Activated CD8-positive, alpha-beta memory T cell treated with anti-CD3 and anti-CD28 coated beads, Interleukin-2, amount 50 U/mL, for 24 hours (primary cell): ENCODE measurements around the gene PRKG1.

ENCODE experiments used
- DNase-seq: peaks from one replicate; pipeline ENCODE4 v3.0.0-alpha.2; 2020; ENCODE audit errors: extremely low read depth

Gene PRKG1

DNA sequence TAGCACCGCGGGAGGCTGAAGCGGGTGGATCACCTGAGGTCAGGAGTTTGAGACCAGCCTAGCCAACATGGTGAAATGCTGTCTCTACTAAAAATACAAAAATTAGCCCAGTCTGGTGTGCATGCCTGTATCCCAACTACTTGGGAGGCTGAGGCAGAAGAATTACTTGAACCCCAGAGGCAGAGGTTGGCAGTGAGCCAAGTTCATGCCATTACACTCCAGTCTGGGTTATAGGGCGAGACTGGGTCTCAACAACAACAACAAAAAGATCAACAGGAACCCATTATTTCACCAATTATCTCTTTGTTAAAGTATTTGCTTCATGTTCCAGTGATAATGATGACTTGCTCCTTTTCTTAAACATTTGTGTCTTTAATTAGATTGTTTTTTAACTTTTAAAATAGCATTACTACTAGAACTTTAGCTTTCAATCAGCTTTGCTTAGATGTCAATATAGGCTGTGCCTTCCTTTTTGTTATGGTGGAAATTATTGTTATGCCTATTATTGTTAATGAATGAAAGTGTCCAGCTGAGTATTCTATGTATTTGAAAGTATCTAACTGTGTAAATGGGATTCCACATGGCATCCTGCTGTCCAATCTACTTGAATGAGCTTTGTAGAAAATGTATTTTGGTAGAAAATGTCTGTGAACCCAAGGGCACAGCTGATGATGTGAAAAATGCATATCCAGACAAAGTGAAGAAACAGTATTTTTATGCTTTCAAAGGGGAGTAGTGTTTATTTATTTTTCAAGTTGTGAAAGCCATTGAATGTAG, 686.8 kb downstream of the PRKG1 start:
- DNase-seq = no peak

DNA sequence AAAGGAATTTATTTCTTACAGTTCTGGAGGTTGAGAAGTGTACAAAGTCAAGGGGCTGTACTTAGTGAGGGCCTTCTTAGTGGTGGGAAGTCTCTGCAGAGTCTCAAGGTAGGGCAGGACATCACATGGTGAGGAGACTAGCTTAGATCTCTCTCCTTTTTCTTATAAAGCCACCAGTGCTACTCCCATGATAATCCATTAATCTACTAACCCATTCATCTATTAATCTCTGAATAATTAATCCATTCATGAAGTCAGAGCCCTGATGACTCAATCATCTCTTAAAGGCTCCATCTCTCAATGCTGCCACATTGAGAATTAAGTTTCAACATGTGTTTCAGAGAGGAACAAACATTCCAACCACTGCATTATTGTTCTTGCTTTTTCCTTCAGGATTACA, 689.5 kb downstream of the PRKG1 start:
- DNase-seq = no peak

DNA sequence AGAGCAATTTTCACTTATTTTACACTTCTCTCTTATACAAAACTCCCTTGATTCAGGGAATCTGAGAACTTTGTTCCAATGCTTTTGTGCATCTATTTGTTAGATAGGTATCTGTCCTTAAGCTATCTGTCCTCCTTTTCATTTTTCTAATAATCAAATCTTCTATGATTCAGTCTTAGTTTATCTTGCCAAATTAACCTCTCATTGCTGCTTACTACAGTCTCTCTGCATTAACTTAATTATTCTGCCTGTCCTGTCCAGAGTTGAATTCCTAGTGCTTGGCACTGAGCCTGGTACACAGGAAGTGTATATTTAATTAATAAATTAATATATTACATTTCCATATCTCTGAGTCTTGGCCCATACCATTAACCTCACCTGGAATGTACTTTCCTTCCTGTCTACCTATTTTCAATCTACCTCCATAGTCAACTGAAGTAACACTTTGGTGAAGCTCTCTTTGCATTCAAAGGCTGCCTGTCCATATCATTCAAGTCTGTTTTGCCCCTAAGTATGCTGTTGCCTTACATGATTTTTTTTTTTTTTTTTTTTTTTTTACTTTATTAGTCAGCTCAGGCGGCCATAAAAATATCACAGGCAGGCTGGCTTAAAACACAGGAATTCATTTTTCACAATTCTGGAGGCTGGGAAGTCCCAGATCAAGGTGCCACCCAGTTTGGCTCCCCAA, 691.1 kb downstream of the PRKG1 start:
- no peak for DNase-seq

DNA sequence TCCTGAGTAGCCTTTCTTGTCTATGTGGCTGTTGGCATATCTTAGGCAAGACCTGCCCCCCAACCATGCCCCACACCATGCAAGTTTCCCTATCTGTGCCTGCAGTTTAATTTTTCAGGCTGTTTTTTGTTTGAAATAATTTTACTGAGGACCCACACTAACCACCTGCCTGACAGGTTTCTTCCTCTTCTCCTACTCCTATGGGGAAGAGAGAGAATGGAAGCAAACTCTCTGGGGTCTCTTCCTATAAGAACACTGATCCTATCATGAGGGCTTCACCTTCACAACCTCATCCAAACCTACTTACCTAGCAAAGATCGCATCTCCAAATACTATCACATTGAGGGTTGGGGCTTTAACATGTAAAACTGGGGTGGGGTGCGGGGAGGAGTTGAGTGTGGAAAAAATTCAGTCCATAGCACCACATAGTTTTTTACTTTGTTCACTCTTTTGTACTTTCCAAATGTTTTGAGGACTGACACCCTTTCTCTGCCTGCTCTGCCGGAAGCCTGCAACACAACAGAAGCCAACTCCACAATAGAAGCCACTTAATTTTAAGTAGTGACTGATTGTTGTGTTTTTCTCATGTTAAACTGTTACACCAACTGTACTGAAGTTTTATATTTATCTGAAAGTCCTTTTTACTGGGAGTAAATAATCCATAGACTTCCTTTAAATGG, 692.3 kb downstream of the PRKG1 start:
- no peak for DNase-seq

DNA sequence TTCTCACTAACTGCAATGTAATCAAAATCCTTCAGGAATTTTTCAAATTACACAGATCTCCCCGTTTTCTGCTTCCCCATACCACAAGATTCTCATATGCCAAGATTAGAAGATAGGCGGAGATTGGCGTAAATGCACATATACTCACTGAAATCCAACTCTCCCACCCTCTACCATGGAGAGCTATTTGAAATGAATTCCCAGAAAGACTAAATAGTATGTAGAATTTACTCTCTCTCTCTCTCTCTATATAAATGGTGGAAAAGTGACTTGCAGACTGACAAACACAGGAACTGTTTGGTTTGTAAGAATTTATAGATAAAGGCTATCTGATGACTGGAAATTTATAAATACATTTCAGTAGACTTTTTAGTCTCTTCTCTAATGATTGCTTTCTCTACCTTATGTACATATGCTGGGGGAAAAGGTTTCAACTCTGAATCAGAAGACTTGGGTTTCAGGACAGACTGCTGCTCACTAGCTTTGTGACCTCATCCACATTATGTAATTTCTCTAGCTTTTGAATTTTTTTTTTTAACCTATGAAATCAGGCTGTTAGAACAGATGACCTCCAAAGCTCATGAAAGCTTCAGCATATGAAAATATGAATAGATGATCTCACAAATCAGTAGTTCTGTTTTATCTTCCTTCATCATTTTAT, 692.9 kb downstream of the PRKG1 start:
- no peak for DNase-seq

DNA sequence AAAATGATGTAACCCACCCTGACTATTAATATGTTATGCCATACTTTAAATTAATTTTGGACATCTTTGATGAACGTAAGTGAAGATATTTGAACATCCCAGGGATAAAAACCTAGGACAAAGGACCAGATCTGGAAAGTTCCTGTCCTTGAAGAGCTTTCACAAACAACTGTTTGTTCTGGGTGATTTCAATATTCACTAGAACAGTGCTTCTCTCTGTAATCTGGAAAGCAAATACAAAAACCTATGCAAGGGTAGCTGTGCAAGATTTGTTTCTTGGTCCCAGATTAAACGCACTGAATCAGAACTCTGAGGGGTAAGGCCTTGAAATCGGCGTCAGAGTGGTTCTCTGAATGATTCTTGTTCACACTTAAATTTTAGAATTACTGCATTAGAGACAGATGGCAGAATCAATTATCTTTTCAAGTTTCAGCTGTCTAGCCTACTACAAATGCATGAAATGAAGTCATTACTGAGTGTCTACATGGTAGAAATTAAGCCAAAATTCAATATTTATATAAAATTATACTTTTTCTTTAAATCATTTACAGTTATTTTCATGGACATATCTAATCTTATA, 694.7 kb downstream of the PRKG1 start:
- DNase-seq = no peak

DNA sequence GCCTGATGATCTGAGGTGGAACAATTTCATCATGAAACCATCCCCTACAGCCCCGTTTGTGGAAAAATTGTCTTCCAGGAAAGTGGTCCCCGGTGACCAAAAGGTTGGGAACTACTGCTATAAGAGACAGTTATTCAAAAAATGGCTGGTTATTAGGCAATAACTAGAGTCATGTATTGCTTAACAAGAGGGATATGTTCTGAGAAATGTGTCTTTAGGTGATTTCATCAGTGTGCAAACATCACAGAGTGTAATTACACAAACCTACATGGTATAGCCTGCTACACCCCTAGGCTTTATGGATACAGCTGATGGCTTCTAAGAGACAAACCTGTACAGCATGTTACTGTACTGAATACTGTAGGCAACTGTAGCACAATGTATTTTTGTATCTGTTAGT, 696.4 kb downstream of the PRKG1 start:
- no peak for DNase-seq

DNA sequence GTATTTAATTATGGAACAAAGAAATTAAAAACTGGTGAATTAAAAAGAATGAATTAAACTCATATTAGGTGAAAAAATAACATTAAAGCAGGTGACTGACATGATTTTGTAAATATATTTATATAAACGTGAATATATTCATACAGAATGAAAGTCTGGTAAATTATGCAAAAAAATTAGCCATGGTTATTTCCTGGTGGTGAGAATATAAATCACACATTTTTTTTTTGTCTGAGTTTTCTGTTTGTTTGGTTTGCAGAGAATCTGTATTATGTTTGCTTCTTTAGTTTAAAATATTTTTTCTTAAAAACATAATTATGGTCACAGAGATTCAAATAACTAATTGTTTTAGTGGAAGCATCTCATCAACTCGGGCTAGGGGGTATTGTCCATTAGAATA, 698.1 kb downstream of the PRKG1 start:
- DNase-seq = no peak

DNA sequence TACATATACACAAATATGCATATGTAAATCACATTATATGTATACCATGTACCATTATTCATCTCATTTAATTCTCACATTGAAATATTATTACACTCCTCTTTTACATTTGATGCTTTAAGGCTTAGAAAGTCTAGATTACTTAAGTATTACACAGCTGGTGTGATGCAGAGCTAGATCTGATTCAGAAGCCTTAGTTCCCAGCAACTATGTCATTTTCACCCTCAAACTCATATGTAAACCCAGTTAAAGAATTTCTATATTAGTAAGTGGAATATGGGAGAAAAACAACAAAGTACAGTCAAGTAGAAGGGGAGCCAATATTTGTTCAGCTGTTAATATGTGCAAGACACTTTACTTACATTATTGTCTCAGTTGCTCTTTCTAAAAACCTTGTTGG, 699.4 kb downstream of the PRKG1 start:
- no peak for DNase-seq

DNA sequence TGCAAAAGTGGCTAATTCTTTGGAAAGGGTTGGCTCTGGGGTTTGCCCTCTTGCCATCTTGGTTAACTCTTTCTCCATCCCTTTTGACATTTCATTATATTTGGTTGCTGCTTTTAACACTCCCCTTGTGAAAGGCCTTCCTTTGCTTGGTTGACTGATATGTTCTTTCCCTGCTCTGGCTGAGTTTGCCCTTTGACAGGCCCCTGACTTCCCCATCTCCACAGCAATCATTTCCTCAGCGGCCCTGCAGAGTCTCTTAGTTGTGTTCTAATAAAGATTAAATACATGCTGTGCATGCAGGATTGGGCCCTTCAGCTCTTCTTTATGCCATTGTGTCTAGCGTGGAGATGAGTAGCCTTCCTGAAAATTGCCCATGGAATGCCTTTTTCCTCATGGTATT, 709.7 kb downstream of the PRKG1 start:
- no peak for DNase-seq

DNA sequence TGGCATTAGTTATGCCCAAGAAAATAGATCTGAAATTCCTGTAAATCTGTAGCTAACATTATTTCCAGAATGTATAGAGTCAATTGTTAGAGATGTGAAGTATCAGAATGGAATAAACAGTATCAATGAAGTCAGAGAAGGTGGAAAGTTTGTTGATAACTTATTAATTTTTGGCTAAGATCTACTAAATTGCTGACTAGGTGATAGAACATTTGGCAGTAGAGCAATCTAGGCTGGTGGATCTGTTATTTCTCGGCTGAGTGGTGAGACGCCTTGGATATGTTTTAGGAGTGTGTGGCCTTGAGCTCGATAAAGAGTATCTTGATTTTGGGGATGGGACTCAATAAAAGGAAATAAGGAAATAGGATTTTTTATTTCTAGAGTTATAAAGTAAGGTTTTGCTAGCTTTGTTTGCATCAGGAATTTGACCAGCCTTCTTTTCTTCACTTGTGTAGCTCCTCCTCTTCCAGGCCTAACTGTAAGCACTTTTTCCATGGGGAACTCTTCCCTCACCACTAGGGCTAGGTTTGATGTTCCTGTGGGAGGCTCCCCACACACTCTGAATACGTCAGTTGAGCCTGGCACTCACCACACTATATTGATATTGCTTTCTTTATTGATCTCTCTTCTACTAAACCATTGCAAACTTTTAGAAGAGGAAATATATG, 711.9 kb downstream of the PRKG1 start:
- DNase-seq = no peak

DNA sequence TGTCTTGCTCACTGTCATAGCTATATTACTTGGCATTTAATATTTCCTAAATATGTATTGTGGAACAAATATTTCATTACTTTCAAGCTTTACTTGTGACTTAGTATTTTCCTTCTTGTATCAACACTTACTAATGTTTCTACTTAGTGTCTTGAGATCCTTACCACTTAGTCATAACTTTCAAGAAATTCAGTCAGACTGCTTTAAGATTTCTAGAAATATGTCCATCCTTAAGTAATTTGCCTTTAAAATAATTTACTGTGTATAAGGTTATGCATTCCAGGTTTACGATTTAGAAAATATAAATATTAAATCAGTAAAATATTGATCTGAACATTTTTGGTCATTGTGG, 712.4 kb downstream of the PRKG1 start:
- no peak for DNase-seq

DNA sequence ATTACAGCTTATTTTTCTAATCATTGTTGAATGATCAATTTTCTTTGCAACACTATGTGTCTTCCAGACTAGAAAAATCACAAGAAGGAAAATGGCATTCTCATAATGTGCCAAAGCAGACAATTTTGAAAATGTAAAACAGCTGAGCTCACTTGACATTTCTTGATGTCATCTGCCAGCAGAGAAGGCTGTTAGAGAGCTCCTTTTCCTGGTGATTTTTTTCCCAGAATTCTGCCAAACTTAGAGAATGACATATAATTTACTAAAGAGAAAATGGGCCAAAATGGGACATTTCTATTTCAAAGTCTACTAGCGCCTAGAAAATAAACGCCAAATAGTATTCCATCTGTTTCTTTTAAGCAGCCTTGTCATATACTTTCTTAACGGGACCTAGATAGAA, 714.0 kb downstream of the PRKG1 start:
- no peak for DNase-seq

DNA sequence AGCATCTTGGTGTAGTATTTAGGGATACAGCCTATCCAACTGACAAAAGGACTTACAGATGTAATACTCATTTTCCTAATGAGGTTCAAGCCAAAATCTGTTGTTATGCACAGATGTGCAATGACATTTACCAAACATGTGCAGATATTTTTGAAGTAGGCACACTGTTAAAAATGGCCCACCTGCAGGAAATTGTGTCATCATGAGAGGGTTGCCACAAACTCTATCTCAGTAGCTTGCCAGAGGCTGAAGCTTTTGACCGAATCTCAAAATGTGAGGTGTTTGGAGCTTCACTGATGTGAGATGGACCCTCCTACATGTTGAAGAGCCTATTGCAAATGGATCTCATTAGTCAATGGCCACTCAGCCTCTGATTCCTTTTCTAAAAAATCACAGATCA, 714.8 kb downstream of the PRKG1 start:
- DNase-seq = no peak

DNA sequence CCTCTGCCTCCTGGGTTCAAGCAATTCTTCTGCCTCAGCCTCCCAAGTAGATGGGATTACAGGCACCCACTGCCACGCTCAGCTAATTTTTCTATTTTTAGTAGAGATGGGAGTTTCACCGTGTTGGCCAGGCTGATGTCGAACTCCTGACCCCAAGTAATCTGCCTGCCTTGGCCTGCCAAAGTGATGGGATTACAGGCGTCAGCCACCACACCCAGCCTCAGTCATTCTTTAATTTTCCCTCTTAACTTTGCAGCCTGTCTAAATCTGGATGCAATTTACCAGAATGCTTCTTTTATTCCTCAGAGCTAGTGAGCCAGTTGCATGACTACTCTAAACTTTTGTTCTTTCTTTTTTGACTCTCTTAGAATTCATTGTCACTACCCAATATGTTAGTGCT, 715.6 kb downstream of the PRKG1 start:
- no peak for DNase-seq

DNA sequence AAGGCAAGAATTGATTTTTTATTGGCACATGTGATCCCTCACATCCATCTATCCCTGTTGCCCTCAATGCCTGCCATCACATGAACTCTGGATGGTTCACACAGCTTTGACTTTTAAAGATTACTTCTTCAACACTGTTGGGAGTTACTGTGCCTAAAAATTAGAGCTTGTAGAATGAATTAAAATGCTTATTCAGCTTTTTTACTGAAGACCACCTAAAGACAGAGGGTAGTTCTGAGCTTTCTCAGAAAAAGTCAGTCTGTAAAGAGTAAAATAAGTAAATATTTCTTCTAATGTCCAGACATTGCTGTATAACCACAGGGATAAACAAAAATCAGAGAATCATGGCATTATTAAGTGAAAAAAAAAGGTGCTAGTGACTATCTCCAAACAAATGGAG, 718.4 kb downstream of the PRKG1 start:
- DNase-seq = no peak

DNA sequence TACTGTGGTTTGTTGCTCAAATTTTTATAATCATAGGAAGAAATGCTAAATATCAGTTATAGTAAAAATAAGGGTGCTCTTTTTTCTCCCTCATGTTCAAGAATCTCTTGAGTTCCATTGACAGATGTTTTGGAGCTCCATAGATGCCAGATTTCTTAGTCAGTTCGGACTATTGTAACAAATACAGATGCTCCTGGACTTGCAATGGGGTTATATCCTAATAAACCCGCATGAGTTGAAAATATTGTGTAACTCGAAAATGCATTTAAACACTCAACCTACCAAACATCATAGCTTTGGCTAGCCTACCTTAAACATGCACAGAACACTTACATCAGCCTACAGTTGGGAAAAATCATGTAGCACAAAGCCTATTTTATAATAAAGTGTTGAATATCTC, 725.8 kb downstream of the PRKG1 start:
- no peak for DNase-seq

DNA sequence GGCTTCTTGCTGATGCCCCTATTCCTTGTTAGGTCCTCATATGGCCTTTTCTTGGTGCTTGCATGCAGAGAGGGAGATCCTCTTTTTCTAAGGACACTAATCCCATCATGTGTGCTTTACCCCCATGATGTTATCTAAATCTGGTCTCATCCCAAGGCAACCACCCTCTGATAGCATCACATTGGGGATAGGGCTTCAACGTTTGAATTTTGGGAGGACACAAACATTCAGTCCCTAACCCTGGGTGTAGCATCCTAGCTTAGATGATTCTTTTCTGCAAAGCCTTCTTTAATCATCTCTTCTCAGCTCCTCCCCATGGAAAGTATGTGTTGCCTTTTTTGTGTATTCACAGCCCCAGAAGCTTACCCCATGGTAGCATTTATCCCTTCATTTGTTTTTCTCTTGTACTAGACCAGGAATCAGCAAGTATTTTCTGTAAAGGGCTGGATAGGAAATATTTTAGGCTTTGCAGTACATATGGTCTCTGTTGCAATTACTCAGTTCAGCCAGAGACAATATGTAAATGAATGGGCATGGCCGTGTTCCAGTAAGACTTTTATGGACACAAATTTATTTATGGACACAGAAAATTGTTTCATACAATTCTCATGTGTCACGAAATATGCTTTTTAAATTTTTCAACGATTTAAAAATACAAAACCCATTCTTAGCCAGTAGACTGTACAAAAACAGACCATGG, 726.6 kb downstream of the PRKG1 start:
- DNase-seq = no peak

DNA sequence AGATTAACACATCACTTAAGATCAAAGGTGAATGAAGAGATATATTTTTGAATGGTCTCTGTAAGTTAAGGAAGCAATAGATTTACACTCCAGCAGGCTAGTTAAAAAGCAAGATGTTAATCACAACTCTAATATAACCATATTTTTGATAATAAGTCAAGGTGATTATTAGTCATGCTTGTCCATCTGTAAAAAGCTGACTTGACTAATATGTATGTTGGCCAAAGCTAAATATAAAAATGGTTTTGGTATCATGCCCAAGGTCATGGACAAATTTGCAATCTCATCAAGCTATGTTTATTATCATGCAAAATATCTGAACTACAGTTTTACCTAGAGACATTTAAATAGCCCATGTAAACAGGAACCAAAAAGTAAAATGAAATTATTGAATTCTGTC, 727.7 kb downstream of the PRKG1 start:
- no peak for DNase-seq

DNA sequence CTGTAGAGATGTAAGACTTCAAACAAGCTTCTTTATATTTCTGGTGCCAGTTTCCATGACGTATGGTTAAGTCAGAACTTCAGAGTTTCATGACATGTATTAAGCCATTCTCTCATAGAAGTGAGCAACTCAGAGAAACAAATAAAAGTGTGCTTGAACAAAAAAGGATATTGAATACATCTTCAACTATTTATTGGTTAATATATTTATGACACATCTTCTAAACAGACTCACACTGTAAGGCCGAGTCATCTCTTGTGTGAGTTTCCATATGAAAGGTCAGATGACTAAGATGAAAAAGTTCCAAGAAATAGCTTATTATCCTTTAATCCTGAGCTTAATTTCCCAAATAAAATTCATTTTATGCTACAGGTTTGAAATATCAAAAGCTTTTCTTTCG, 730.6 kb downstream of the PRKG1 start:
- no peak for DNase-seq
